H9 (cell line): ENCODE results near the gene NAA25. TPM values are rescaled to one million over a fixed set of nuclear protein-coding genes. Genes with fewer than 3 reads are reported as not detected.
A peak's percentile ranks its signal among the peaks of the same experiment; 100 is the strongest.

Experiments
- DNase-seq: peaks from one replicate; pipeline ENCODE4 v3.0.0-alpha.2; 2017
- H2AFZ ChIP-seq: one replicate; pipeline ENCODE4 v1.6.1; 2013; ENCODE audit warnings: mild to moderate bottlenecking, low read length, control low read depth, moderate library complexity
- H2AK5ac ChIP-seq: 2 replicates; pipeline ENCODE4 v1.6.1; 2013; ENCODE audit warnings: low read length, control low read depth, mixed read lengths; ENCODE audit not compliant: insufficient read length
- H2BK120ac ChIP-seq: one replicate; pipeline ENCODE4 v1.6.1; 2013; ENCODE audit warnings: low read depth, mild to moderate bottlenecking, low read length, control low read depth, inconsistent platforms; ENCODE audit not compliant: poor library complexity, severe bottlenecking
- H2BK12ac ChIP-seq: 2 replicates; pipeline ENCODE4 v1.6.1; 2013; ENCODE audit warnings: low read length, control low read depth, mixed read lengths, low read depth; ENCODE audit not compliant: insufficient read length
- H2BK15ac ChIP-seq: 2 replicates; pipeline ENCODE4 v1.6.1; 2013; ENCODE audit warnings: low read depth, low read length, control low read depth
- H2BK20ac ChIP-seq: one replicate; pipeline ENCODE4 v1.6.1; 2013; ENCODE audit warnings: low read depth, mild to moderate bottlenecking, low read length, control low read depth, inconsistent platforms; ENCODE audit not compliant: poor library complexity, severe bottlenecking
- H2BK5ac ChIP-seq: 2 replicates; pipeline ENCODE4 v1.6.1; 2013; ENCODE audit warnings: low read length, control low read depth, mixed read lengths; ENCODE audit not compliant: insufficient read length
- H3K14ac ChIP-seq: 2 replicates; pipeline ENCODE4 v1.6.1; 2013; ENCODE audit warnings: low read length, control low read depth; ENCODE audit not compliant: insufficient read depth
- H3K18ac ChIP-seq: 2 replicates; pipeline ENCODE4 v1.6.1; 2013; ENCODE audit warnings: low read depth, mild to moderate bottlenecking, mixed read lengths, low read length, control low read depth; ENCODE audit not compliant: insufficient read length
- H3K23ac ChIP-seq: 2 replicates; pipeline ENCODE4 v1.6.1; 2013; ENCODE audit warnings: low read length, control low read depth, mixed read lengths, low read depth; ENCODE audit not compliant: insufficient read length
- H3K23me2 ChIP-seq: 2 replicates; pipeline ENCODE4 v1.6.1; 2013; ENCODE audit warnings: low read depth, mild to moderate bottlenecking, mixed read lengths, low read length, control low read depth; ENCODE audit not compliant: insufficient read length, poor library complexity, severe bottlenecking
- H3K27ac ChIP-seq: 2 replicates; pipeline ENCODE4 v1.5.1; 2013; ENCODE audit warnings: low read length, control low read depth, mixed read lengths, low read depth; ENCODE audit not compliant: insufficient read length
- H3K27me3 ChIP-seq: 2 replicates; pipeline ENCODE4 v1.6.1; 2013; ENCODE audit warnings: low read length, control low read depth, inconsistent platforms; ENCODE audit not compliant: insufficient read depth
- H3K4ac ChIP-seq: 2 replicates; pipeline ENCODE4 v1.6.1; 2013; ENCODE audit warnings: low read depth, mild to moderate bottlenecking, control low read depth, inconsistent platforms, low read length, moderate library complexity
- H3K4me1 ChIP-seq: 2 replicates; pipeline ENCODE4 v1.6.1; 2013; ENCODE audit warnings: low read length, control low read depth, inconsistent platforms; ENCODE audit not compliant: insufficient read depth
- H3K4me2 ChIP-seq: 2 replicates; pipeline ENCODE4 v1.6.1; 2013; ENCODE audit warnings: low read length, control low read depth, mixed read lengths; ENCODE audit not compliant: insufficient read length, insufficient read depth
- H3K56ac ChIP-seq: 2 replicates; pipeline ENCODE4 v1.6.1; 2013; ENCODE audit warnings: low read depth, mild to moderate bottlenecking, mixed read lengths, low read length, control low read depth; ENCODE audit not compliant: insufficient read length
- H3K79me1 ChIP-seq: 2 replicates; pipeline ENCODE4 v1.6.1; 2013; ENCODE audit warnings: low read depth, mild to moderate bottlenecking, moderate library complexity, low read length, control low read depth, inconsistent platforms; ENCODE audit not compliant: insufficient read depth, poor library complexity, severe bottlenecking
- H3K79me2 ChIP-seq: 2 replicates; pipeline ENCODE4 v1.6.1; 2013; ENCODE audit warnings: low read length, control low read depth, inconsistent platforms; ENCODE audit not compliant: insufficient read depth
- H3K9ac ChIP-seq: 2 replicates; pipeline ENCODE4 v1.6.1; 2013; ENCODE audit warnings: low read length, control low read depth, mixed read lengths; ENCODE audit not compliant: insufficient read length; ENCODE audit errors: extremely low read depth
- H3K9me3 ChIP-seq: one replicate; pipeline ENCODE4 v1.6.1; 2013; ENCODE audit warnings: low read depth, low read length, inconsistent platforms; ENCODE audit not compliant: control insufficient read depth
- H3T11ph ChIP-seq: one replicate; pipeline ENCODE4 v1.6.1; 2013; ENCODE audit warnings: mild to moderate bottlenecking, low read length, control low read depth, inconsistent platforms
- H4K20me1 ChIP-seq: one replicate; pipeline ENCODE4 v1.6.1; 2013; ENCODE audit not compliant: control insufficient read depth, insufficient read length, insufficient read depth
- H4K5ac ChIP-seq: 2 replicates; pipeline ENCODE4 v1.6.1; 2013; ENCODE audit warnings: low read depth, mild to moderate bottlenecking, mixed read lengths, low read length, control low read depth; ENCODE audit not compliant: insufficient read length
- H4K8ac ChIP-seq: replicated peaks from 2 replicates; pipeline ENCODE4 v1.6.1; 2013; ENCODE audit warnings: low read length, control low read depth, mixed read lengths, low read depth; ENCODE audit not compliant: insufficient read length
- H4K91ac ChIP-seq: 2 replicates; pipeline ENCODE4 v1.6.1; 2013; ENCODE audit warnings: low read depth, mild to moderate bottlenecking, moderate library complexity, mixed read lengths, low read length, control low read depth; ENCODE audit not compliant: insufficient read length
- H3K27ac Mint-ChIP-seq, 3 experiments: 2 replicates in 2 of 3; 3 replicates in 1 of 3; pipeline ENCODE4 v1.8.0; 2020 to 2021; ENCODE audit warnings: mixed read lengths in 3 of 3, mild to moderate bottlenecking in 1 of 3, moderate library complexity in 1 of 3
- H3K27me3 Mint-ChIP-seq: 2 replicates; pipeline ENCODE4 v1.8.0; 2021; ENCODE audit warnings: low read depth, mild to moderate bottlenecking, moderate library complexity, mixed read lengths
- H3K36me3 Mint-ChIP-seq, 3 experiments: 2 replicates in 2 of 3; 3 replicates in 1 of 3; pipeline ENCODE4 v1.8.0; 2020 to 2021; ENCODE audit warnings: low read depth in 3 of 3, mixed read lengths in 3 of 3; ENCODE audit not compliant: insufficient read depth in 1 of 3
- H3K4me1 Mint-ChIP-seq, 2 experiments: 2 replicates each; pipeline ENCODE4 v1.8.0; 2020; ENCODE audit warnings: mixed read lengths in 2 of 2
- H3K4me3 Mint-ChIP-seq, 2 experiments: 2 replicates in 1 of 2; 3 replicates in 1 of 2; pipeline ENCODE4 v1.8.0; 2020 to 2021; ENCODE audit warnings: mild to moderate bottlenecking in 2 of 2, mixed read lengths in 2 of 2, moderate library complexity in 1 of 2
- H3K9me3 Mint-ChIP-seq, 2 experiments: 2 replicates in 1 of 2; 3 replicates in 1 of 2; pipeline ENCODE4 v1.8.0; 2020; ENCODE audit warnings: mild to moderate bottlenecking in 2 of 2, mixed read lengths in 2 of 2, moderate library complexity in 1 of 2
- CTCF ChIP-seq: fragments of 200-600 bp; sonication (generic); conservative IDR thresholded peaks from 3 replicates; pipeline ENCODE4 v1.8.0; 2021; ENCODE audit warnings: antibody characterized with exemption, mild to moderate bottlenecking
- WGBS: extraction: QIAGEN DNeasy Blood & Tissue Kit; methylation state at CpG from one replicate; pipeline ENCODE4 v1.1.7; 2013; ENCODE audit warnings: missing lambda C conversion rate, low lambda C conversion rate, mixed read lengths; ENCODE audit not compliant: insufficient read length; ENCODE audit errors: extremely low coverage; 5-methylcytosine and 5-hydroxymethylcytosine counted together
- total RNA-seq: library from RNA; stranded (reverse); gene quantifications from 2 replicates; pipeline ENCODE4 v1.2.1, GENCODE V29; 2021

Gene NAA25
- total RNA-seq, 1 experiment from 2014 or later: 57.1 TPM

GRCh38 chr12:112031472-112031871 lies 77.1 kb downstream of the NAA25 start:
- no peaks in the 10 kb centered on the region for H4K20me1 ChIP-seq
- H3K9me3 Mint-ChIP-seq: no peaks in the 10 kb centered on the region
- no peak overlapping the region for H3K4me3 Mint-ChIP-seq
- no peak overlapping the region for H3K9ac ChIP-seq
- WGBS: no CpG with 5 or more reads among the region's 2 CpGs
- H3K4ac ChIP-seq: no peak overlapping the region
- H4K91ac ChIP-seq: no peak overlapping the region
- peaks cover 14 to 24% of the 10 kb centered on the region in 2 experiments for H3K4me1 Mint-ChIP-seq
- H3K9me3 ChIP-seq: no peaks in the 10 kb centered on the region
- H2BK12ac ChIP-seq: no peak overlapping the region
- H2AFZ ChIP-seq: no peak overlapping the region
- TF ChIP-seq CTCF: no peak
- no peak overlapping the region for H4K5ac ChIP-seq
- no peak overlapping the region for H2BK5ac ChIP-seq
- H2AK5ac ChIP-seq: no peak overlapping the region
- no peak overlapping the region for H3K23ac ChIP-seq
- H3K79me2 ChIP-seq: no peaks in the 10 kb centered on the region
- H3K4me1 ChIP-seq: no peaks in the 10 kb centered on the region
- no peak overlapping the region for H2BK20ac ChIP-seq
- no peak for DNase-seq
- H3K79me1 ChIP-seq: no peaks in the 10 kb centered on the region
- H4K8ac ChIP-seq: no peak overlapping the region
- peaks cover 28 to 70% (median 59%) of the 10 kb centered on the region in 3 experiments; a peak in 6 of 7 replicates for H3K36me3 Mint-ChIP-seq
- no peak overlapping the region for H2BK120ac ChIP-seq
- H3K27me3 ChIP-seq: no peaks in the 10 kb centered on the region
- no peaks in the 10 kb centered on the region for H3K23me2 ChIP-seq
- no peak overlapping the region for H3K56ac ChIP-seq
- H3K27ac ChIP-seq: no peak overlapping the region
- peak overlapping the region in 2 of 3 experiments; percentile 11 to 20; a peak in 3 of 7 replicates for H3K27ac Mint-ChIP-seq
- no peak overlapping the region for H2BK15ac ChIP-seq
- H3K27me3 Mint-ChIP-seq: no peaks in the 10 kb centered on the region
- H3K4me2 ChIP-seq: no peak overlapping the region
- no peak overlapping the region for H3K14ac ChIP-seq
- H3K18ac ChIP-seq: no peak overlapping the region
- H3T11ph ChIP-seq: no peak overlapping the region
